GM12878 (cell line): ENCODE data around the gene PBRM1.

Experiments used
- ASH2L ChIP-seq: fragments of 300-600, 200-600 bp; sonication (generic); IDR thresholded peaks from 2 replicates; pipeline ENCODE4 v1.6.1; 2017; ENCODE audit warnings: low read depth, mild to moderate bottlenecking, borderline replicate concordance
- BHLHE40 ChIP-seq, 2 experiments: fragments of 450-650 bp in 1 of 2; IDR thresholded peaks; 2 replicates each; pipeline ENCODE4 v1.6.1; 2011 to 2017; ENCODE audit warnings: low read depth in 2 of 2, borderline replicate concordance in 1 of 2, improper control_type of control experiment in 1 of 2, low read length in 1 of 2, mild to moderate bottlenecking in 1 of 2
- CEBPB ChIP-seq, 2 experiments: fragments of 150-350 bp in 1 of 2; IDR thresholded peaks; 2 replicates each; pipeline ENCODE4 v1.6.1; 2012 to 2014; ENCODE audit warnings: low read depth in 2 of 2, low read length in 2 of 2, borderline replicate concordance in 1 of 2, inconsistent platforms in 1 of 2
- CTCF ChIP-seq, 3 experiments: IDR thresholded peaks in 2 of 3; conservative IDR thresholded peaks in 1 of 3; 2 replicates each; pipeline ENCODE4 v1.5.1; 2011; ENCODE audit warnings: low read depth in 3 of 3, low read length in 3 of 3, mild to moderate bottlenecking in 3 of 3, control low read depth in 2 of 3, moderate library complexity in 2 of 3, inconsistent platforms in 1 of 3, mixed read lengths in 1 of 3; ENCODE audit not compliant: control insufficient read depth in 2 of 3, insufficient read depth in 1 of 3; ENCODE audit errors: extremely low read depth in 1 of 3
- NRF1 ChIP-seq: conservative IDR thresholded peaks from 2 replicates; pipeline ENCODE4 v1.6.1; 2011; ENCODE audit warnings: mild to moderate bottlenecking, low read depth, low read length, improper control_type of control experiment
- POLR2AphosphoS5 ChIP-seq: IDR thresholded peaks from 2 replicates; pipeline ENCODE4 v1.6.1; 2011; ENCODE audit warnings: mild to moderate bottlenecking, low read length, inconsistent platforms

DNA sequence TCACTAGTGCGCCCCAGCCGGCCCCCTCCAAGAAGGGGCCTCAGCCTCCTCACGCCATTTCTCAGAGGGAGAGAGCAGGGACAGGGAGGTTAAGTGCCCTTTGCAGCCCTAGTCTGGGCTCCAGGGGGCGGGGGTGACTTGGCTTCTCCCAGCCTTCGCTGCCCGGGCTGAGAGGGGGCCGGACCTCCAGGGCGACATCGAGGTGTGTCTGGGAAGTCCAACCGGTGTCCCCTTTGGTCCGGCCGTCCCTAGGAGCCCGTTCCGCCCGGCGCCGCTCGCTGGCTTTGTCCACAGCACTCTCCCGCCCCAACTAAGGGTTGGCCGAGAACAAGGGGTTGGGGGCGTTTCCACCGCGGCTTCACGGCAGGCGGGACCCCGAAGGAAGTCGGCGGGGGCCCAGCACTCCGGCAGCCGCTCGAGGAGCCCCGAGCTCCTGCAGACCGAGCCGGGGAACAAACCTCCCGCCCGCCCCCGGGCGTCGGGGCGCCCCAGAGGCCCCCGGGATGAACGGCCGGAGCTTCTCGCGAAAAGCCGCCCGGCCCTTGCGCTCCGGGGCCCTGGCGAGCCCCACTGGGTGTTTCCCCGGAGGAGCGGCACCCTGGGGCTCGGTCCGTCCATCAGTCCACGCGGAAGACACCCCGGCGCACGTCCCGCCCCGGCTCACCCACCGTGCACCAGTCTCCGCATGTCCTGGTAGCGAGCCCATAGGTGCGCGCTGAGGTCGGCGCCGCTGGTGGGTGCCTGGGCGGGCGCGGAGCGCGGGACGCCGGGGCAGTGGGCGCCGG lies 152.7 kb downstream of the PBRM1 start:
- TF ChIP-seq NRF1 (no peak), CTCF (IDR thresholded peaks at IDR 0.05 in 2 of 3, conservative IDR thresholded peaks at IDR 0.05 in 1 of 3; ENCODE audit: control insufficient read depth in 2 of 3, extremely low read depth in 1 of 3, insufficient read depth in 1 of 3, low read depth in 3 of 3, low read length in 3 of 3) (no peak), ASH2L (no peak), BHLHE40 (IDR thresholded peaks at IDR 0.05; ENCODE audit: borderline replicate concordance in 1 of 2, low read depth in 2 of 2, low read length in 1 of 2) (no peak), POLR2AphosphoS5 (no peak; the same call in 1 of the 2 replicates), CEBPB (IDR thresholded peaks at IDR 0.05; ENCODE audit: borderline replicate concordance in 1 of 2, low read depth in 2 of 2, low read length in 2 of 2) (no peak)
